Caki2 (cell line): Measurements from ENCODE around the gene ABCA13. TPM values are rescaled to one million over a fixed set of nuclear protein-coding genes. Genes with fewer than 3 reads are reported as not detected.
"Not testable (repeated sequence)": the region's sequence is repeated elsewhere in the genome, so short reads cannot be mapped to it uniquely, and the experiment has no call there.

ENCODE experiments used
- DNase-seq: peaks from one replicate; pipeline ENCODE4 v3.0.0-alpha.2; 2015; ENCODE audit warnings: low read depth
- in situ Hi-C: cut with HindIII; loops from 2 replicates; pipeline ENCODE4 v1.10.0; 2016; ENCODE audit warnings: low sequenced_read_pairs, low pct_unique_long_range_greater_than_20kb, mixed read lengths
- total RNA-seq: library from RNA; depleted of rRNA; stranded (reverse); fragments of >200 nt; shearing (Covaris generic); gene quantifications from 2 replicates; pipeline ENCODE4 v1.2.3, GENCODE V29; 2014; ENCODE audit warnings: low replicate concordance

ABCA13 gene
- total RNA-seq, 1 experiment from 2014 or later, result 6.3 TPM

GRCh38 chr7:48173313-48173712 is 2.1 kb downstream of the ABCA13 start:
- in situ Hi-C loops, result no loop called here
- DNase-seq, result no peak

GRCh38 chr7:48173756-48174382 is 2.6 kb downstream of the ABCA13 start:
- peak; percentile 16 for DNase-seq
- in situ Hi-C loops, result no loop called here

DNA sequence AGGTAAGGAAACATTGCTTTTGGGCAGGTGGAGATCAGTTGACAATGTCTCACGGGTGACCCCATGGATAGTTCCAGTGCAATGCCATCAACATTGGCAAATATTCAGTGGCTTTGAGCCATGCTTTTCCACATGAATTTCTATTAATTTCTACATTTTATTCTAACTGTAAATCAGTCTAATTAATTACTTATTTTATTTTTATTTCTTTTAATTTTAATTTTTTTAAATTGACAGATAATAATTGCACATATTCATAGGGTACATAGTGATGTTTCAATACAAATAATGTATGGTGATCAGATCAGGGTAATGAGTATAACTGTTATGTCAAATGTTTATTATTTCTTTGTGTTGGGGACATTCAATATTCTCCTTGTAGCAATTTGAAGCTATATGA is 3.8 kb downstream of the ABCA13 start:
- DNase-seq, result no peak
- in situ Hi-C loops, result no loop called here

DNA sequence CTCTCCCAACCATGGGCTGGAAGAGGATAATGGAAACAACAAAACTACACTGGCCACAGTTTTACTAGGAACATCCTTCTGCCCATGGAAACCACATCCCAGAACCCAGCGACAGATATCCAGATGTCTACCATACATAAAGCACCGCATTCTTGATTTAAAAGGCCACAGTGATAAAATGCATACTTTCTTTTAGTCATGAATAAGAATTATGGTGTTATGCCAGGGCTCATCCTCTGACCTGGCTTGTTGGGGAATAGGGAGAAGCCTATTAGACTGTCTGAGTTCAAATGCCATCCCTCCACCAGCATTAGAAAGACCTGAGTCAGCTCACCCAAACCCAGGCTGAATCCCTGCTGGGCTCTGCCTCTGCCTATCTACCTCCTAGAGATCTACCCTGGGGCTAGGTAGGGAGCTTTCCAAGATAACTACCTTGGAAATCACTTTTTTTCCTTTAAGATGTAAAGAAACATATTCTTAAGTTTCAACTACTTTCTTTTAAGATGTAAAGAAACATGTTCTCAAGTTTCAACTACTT is 5.2 kb downstream of the ABCA13 start:
- in situ Hi-C loops, result no loop called here
- no peak for DNase-seq

DNA sequence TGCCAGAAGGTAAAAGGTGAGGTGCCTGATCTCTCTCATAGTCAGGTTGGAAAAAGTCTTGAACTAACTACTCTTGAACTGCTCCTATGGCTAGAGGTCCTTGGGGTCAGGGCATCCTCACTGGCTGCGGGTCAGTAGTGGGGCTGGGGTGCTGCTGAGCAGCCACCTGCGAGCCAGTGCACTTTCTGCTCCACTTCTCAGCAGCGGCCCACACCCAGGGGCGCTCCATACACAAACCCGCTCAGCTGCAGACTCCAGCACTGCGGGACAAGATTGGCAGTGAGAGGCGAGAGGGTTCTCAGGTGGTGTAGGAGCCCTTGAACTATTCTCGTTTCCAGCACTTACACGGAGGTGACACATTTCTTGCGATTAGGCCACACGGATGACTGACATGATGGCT is 6.0 kb downstream of the ABCA13 start:
- DNase-seq, result no peak
- in situ Hi-C loops, result no loop called here

DNA sequence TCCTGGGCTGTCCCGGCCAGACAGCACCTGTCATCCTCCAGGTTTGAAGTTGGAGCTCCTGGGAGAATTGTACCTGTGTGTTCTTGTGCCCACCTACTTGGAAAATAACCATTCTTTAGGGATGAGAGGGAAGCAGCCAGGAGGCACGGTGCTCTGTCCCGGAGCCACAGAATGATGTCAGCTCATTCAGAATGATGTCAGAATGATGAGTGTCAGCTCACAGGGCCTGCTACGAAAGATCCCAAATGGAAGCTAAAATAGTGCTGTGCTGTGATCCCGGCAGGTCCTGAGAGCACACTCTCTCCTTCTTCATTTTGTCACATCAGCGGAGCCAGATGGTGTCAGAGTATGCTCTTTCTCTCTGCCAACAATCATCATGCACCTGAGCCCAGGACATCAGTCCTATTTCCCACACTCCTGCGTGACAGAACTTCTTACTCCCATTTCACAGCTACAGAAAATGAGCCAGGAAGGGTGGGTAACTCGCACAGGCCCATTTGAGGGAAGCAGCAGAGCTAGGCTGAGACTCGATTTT is 8.3 kb downstream of the ABCA13 start:
- no peak for DNase-seq
- in situ Hi-C loops, result no loop called here

DNA sequence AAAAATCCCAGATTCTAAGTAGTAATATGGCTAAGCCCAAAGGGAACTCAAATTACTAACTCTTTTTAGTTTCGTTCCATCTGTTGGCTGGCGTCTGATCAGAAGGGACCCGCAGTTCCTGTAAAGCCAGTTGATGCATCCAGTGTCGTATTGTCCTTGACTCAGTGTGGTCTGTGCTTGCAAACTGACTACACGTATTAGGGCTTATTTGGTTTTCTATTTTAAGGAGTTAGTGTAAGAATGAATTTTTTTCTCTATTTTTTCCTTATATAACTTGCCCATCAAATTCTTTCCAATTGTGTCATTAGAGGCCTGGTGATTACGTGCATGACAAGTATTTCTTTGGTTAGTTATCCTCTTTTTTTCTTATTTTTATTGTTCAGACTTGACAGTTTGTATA is 9.7 kb downstream of the ABCA13 start:
- in situ Hi-C loops, result no loop called here
- DNase-seq, result no peak

GRCh38 chr7:48182718-48183369 is 11.6 kb downstream of the ABCA13 start:
- DNase-seq, result no peak
- in situ Hi-C loops, result no loop called here

GRCh38 chr7:48183370-48183743 is 12.1 kb downstream of the ABCA13 start:
- DNase-seq, result no peak
- in situ Hi-C loops, result no loop called here

DNA sequence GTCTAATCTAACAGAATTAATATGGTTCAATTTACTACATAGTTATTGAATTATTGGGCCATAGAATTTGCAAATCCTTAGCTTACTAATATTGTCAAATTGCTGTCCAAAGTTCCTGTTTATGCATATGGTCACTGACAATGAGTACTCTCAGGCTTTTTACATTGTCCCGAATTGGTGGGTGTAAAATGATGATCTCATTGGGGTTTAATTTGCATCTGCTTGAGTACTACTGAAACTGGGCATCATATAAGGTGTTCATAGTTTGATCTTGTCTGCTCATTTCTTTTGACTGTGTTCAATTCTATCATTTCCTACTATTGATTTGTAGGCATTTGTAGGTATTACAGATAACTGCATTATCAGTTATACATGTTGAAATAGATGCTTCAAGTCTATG is 12.7 kb downstream of the ABCA13 start:
- DNase-seq, result no peak
- in situ Hi-C loops, result no loop called here

GRCh38 chr7:48188776-48189520 is 17.7 kb downstream of the ABCA13 start:
- in situ Hi-C loops, result no loop called here
- no peak for DNase-seq

GRCh38 chr7:48192996-48193395 is 21.7 kb downstream of the ABCA13 start:
- DNase-seq, result no peak
- in situ Hi-C loops, result no loop called here

DNA sequence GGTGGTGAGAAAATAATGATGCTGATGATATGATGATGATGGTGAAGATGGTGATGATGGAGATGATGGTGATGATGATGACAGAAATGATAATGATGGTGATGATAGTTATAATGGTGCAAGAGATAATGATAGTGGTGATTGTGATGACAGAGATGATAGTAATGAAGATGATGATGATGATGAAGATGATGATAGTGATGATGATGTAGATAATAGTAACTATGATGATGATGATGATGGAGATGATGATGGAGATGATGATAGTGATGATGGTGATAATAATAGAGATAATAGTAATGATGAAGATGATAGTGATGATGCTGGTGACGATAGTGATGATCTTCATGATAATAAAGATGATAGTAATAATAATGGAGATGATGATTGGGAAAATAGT is 22.2 kb downstream of the ABCA13 start:
- in situ Hi-C loops, result no loop called here

DNA sequence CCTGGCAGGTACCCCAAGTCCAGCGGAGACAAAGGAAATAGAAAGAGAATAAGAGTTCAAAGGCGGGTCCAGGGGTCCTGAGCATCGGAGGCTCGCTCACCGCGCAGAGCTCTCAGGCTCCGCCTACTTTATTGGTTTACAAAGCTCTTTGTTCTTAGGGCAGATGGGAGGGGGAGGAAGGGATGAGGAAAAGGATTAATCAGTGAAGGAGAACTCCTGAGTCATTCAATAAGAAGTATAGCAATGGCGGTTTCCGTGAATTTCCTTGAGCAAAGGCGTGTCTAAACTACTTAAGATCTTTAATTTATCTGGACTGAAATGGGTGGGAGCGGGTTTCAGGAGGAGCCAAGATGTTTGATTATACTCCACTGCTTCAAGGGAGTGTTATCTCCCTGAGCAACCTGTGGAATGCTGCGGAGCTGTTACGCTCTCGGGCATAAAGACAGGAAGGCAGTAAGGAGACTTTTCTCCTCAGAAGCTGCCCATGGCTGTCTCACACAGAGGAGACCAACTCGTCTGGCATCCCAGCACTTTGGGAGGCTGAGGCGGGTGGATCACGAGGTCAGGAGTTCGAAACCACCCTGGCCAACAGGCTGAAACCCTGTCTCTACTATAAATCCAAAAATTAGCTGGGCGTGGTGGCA is 29.8 kb downstream of the ABCA13 start:
- DNase-seq, result peak; percentile 79
- in situ Hi-C loops, result not testable (repeated sequence)

More for the DNA sequence above, 22.2 kb downstream of the ABCA13 start:
- no peak for DNase-seq

GRCh38 chr7:48202916-48203315 is 31.7 kb downstream of the ABCA13 start:
- DNase-seq, in situ Hi-C loops: not testable (repeated sequence)

DNA sequence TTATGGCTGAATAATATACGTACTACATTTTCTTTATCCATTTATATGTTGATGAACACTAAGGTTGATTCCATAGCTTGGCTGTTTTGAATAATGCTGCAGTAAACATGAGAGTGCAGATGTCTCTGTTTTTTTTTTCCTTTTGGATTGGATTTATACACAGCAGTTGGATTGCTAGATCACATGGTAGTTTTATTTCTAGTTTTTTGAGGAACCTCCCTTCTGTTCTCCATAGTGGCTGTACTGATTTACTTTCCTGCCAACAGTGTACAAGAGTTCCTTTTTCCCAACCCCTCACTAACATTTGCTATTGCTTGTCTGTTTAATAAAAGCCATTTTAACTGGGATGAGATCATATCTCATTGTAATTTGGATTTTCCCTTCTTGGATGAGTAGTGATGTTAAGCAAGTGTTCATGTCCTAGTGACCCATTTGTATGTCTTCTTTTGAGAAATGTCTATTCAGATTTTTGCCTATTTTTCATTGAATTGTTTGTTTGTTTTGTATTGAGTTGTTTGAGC is 36.0 kb downstream of the ABCA13 start:
- DNase-seq, result no peak
- in situ Hi-C loops, result no loop called here

GRCh38 chr7:48209004-48209600 is 37.8 kb downstream of the ABCA13 start:
- no peak for DNase-seq
- in situ Hi-C loops, result no loop called here

DNA sequence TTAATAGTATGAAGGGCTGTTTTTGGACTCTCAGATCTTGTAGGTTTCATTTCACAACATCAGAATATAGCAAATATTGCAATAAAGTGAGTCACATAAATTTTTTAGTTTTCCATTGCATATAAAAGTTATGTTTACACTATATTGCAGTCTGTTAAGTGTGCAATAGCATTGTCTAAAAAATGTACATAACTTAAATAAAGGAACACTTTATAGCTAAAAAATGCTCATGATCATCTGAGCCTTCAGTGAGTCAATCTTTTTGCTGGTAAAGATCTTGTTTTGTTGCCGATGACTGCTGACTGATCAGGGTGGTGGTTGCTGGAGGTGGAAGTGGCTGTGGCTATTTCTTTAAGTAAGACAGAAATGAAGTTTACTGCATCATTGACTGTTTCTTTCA is 42.0 kb downstream of the ABCA13 start:
- no peak for DNase-seq
- in situ Hi-C loops, result no loop called here
